ENCODE measurements around the gene PDE4D. TPM values are rescaled to one million over a fixed set of nuclear protein-coding genes. Genes with fewer than 3 reads are reported as not detected.

PDE4D gene
- polyA plus RNA-seq, 1 donor (not counting 4 experiments of a cell fraction or from before 2014, with no cell fraction given) = 3.6 TPM

GRCh38 chr5:59238126-59238902, 655.2 kb downstream of the PDE4D start:
- H3K4me3 ChIP-seq (ENCODE audit: control insufficient read depth in 2 of 3, extremely low read depth in 1 of 3, insufficient read depth in 2 of 3, low read depth in 1 of 3, low read length in 3 of 3) = no peak overlapping the region
- no peaks in the 10 kb centered on the region for H3K4me1 ChIP-seq (ENCODE audit: control insufficient read depth, extremely low read depth, insufficient read depth, low read length)
- no peaks in the 10 kb centered on the region for H4K20me1 ChIP-seq (ENCODE audit: control insufficient read depth, extremely low read depth, insufficient read depth, low read length)
- no peaks in the 10 kb centered on the region for H3K9me1 ChIP-seq (ENCODE audit: control insufficient read depth, extremely low read depth, insufficient read depth, low read length)
- no peak overlapping the region for H3K27ac ChIP-seq (ENCODE audit: control insufficient read depth, insufficient read depth, low read length)
- DNase-seq (ENCODE audit: low read depth, low spot score) (no peak), FAIRE-seq (no peak)
- dilution Hi-C loops (cut with MboI; ENCODE audit: extremely low pct_ligation_motif_present, low sequenced_read_pairs) = no loop called here
- no peaks in the 10 kb centered on the region for H3K79me2 ChIP-seq (ENCODE audit: control insufficient read depth, insufficient read depth, low read length)
- no peak overlapping the region for H2AFZ ChIP-seq (ENCODE audit: control insufficient read depth, low read length)
- TF ChIP-seq EZH2 (IDR thresholded peaks at IDR 0.05; ENCODE audit: low read length) (no peak), CTCF (optimal IDR thresholded peaks at IDR 0.05 in 1 of 3, IDR thresholded peaks at IDR 0.05 in 1 of 3, conservative IDR thresholded peaks at IDR 0.05 in 1 of 3; ENCODE audit: extremely low read depth in 1 of 3, insufficient read depth in 2 of 3, low read length in 3 of 3) (no peak)
- no peaks in the 10 kb centered on the region for H3K27me3 ChIP-seq (ENCODE audit: control insufficient read depth, extremely low read depth, insufficient read depth, low read length)
- H3K9ac ChIP-seq (ENCODE audit: control insufficient read depth, extremely low read depth, insufficient read depth, low read length) = no peak overlapping the region
- H3K4me2 ChIP-seq (ENCODE audit: control insufficient read depth, extremely low read depth, insufficient read depth, low read depth, low read length) = no peak overlapping the region
- H3K36me3 ChIP-seq (ENCODE audit: control insufficient read depth in 2 of 2, extremely low read depth in 1 of 2, insufficient read depth in 2 of 2, low read length in 2 of 2) = no peaks in the 10 kb centered on the region
- no peaks in the 10 kb centered on the region for H3K9me3 ChIP-seq (ENCODE audit: control insufficient read depth, low read depth, low read length)

GRCh38 chr5:59236986-59237385, 656.5 kb downstream of the PDE4D start:
- H3K27me3 ChIP-seq (ENCODE audit: control insufficient read depth, extremely low read depth, insufficient read depth, low read length) = no peaks in the 10 kb centered on the region
- H3K9me3 ChIP-seq (ENCODE audit: control insufficient read depth, low read depth, low read length) = no peaks in the 10 kb centered on the region
- H3K9me1 ChIP-seq (ENCODE audit: control insufficient read depth, extremely low read depth, insufficient read depth, low read length) = no peaks in the 10 kb centered on the region
- H4K20me1 ChIP-seq (ENCODE audit: control insufficient read depth, extremely low read depth, insufficient read depth, low read length) = no peaks in the 10 kb centered on the region
- H3K4me3 ChIP-seq (ENCODE audit: control insufficient read depth in 2 of 3, extremely low read depth in 1 of 3, insufficient read depth in 2 of 3, low read depth in 1 of 3, low read length in 3 of 3) = no peak overlapping the region
- H3K27ac ChIP-seq (ENCODE audit: control insufficient read depth, insufficient read depth, low read length) = no peak overlapping the region
- no peaks in the 10 kb centered on the region for H3K4me1 ChIP-seq (ENCODE audit: control insufficient read depth, extremely low read depth, insufficient read depth, low read length)
- no peak overlapping the region for H3K4me2 ChIP-seq (ENCODE audit: control insufficient read depth, extremely low read depth, insufficient read depth, low read depth, low read length)
- H3K79me2 ChIP-seq (ENCODE audit: control insufficient read depth, insufficient read depth, low read length) = no peaks in the 10 kb centered on the region
- no peak overlapping the region for H3K9ac ChIP-seq (ENCODE audit: control insufficient read depth, extremely low read depth, insufficient read depth, low read length)
- H3K36me3 ChIP-seq (ENCODE audit: control insufficient read depth in 2 of 2, extremely low read depth in 1 of 2, insufficient read depth in 2 of 2, low read length in 2 of 2) = no peaks in the 10 kb centered on the region
- FAIRE-seq (no peak), DNase-seq (ENCODE audit: low read depth, low spot score) (no peak)
- dilution Hi-C loops (cut with MboI; ENCODE audit: extremely low pct_ligation_motif_present, low sequenced_read_pairs) = no loop called here
- TF ChIP-seq CTCF (optimal IDR thresholded peaks at IDR 0.05 in 1 of 3, IDR thresholded peaks at IDR 0.05 in 1 of 3, conservative IDR thresholded peaks at IDR 0.05 in 1 of 3; ENCODE audit: extremely low read depth in 1 of 3, insufficient read depth in 2 of 3, low read length in 3 of 3) = no peak
- no peak for TF ChIP-seq EZH2 (IDR thresholded peaks at IDR 0.05; ENCODE audit: low read length)
- no peak overlapping the region for H2AFZ ChIP-seq (ENCODE audit: control insufficient read depth, low read length)
